Uterus (tissue), 4 donors: ENCODE measurements around the gene LRRC56. TPM values are rescaled to one million over a fixed set of nuclear protein-coding genes. Genes with fewer than 3 reads are reported as not detected.

Source experiments
- DNase-seq, 2 donors: peaks; one replicate each; pipeline ENCODE4 v3.0.0-alpha.2; 2019 to 2020
- H3K27ac ChIP-seq, 2 donors: fragments of 200-600 bp; sonication (generic); 1 replicate in 1 of 2; 2 replicates in 1 of 2; pipeline ENCODE4 v1.5.1; 2016 to 2018
- H3K27me3 ChIP-seq, 2 donors: fragments of 200-600 bp; sonication (generic); one replicate each; pipeline ENCODE4 v1.5.1; 2018 to 2019; ENCODE audit warnings: control low read depth in 1 of 2
- H3K36me3 ChIP-seq, 2 donors: fragments of 200-600 bp; sonication (generic); one replicate each; pipeline ENCODE4 v1.5.1; 2019; ENCODE audit warnings: control low read depth in 1 of 2
- H3K4me1 ChIP-seq, 2 donors: fragments of 200-600 bp; sonication (generic); one replicate each; pipeline ENCODE4 v1.5.1; 2018 to 2019; ENCODE audit warnings: control low read depth in 1 of 2
- H3K4me3 ChIP-seq, 2 donors: fragments of 200-600 bp; sonication (generic); 1 replicate in 1 of 2; 2 replicates in 1 of 2; pipeline ENCODE4 v1.5.1; 2018 to 2019; ENCODE audit warnings: mild to moderate bottlenecking in 1 of 2
- H3K9me3 ChIP-seq, 2 donors: fragments of 200-600 bp; sonication (generic); one replicate each; pipeline ENCODE4 v1.5.1; 2019; ENCODE audit warnings: control low read depth in 1 of 2
- POLR2A ChIP-seq, 2 donors: fragments of 450-650 bp; IDR thresholded peaks; one replicate each; pipeline ENCODE4 v1.6.1; 2016; ENCODE audit warnings: antibody characterized with exemption in 2 of 2, mild to moderate bottlenecking in 1 of 2, moderate library complexity in 1 of 2
- intact Hi-C: fragments of 100-400 bp; cut with DNase I; formaldehyde crosslinking; loops from one replicate; pipeline ENCODE4 v1.15.1; 2023; ENCODE audit warnings: low total_unique reads
- total RNA-seq, 4 donors: library from RNA; depleted of rRNA in 3 of 4; stranded (reverse); fragments of >200 nt in 3 of 4; gene quantifications; one replicate each; pipeline versions ENCODE4 v1.1.0 to v1.2.4, GENCODE V29; 2014 to 2023
- TF ChIP-seq, protein P1 (sequence below), 4 experiments: fragments of 200-600 bp in 2 of 4; fragments of 450-650 bp in 2 of 4; sonication (generic) in 2 of 4; IDR thresholded peaks; one replicate each; pipeline ENCODE4 v1.5.1; 2016 to 2019; ENCODE audit warnings: antibody characterized with exemption in 4 of 4, mild to moderate bottlenecking in 2 of 4, moderate library complexity in 1 of 4
- donor health status: DM: yes; HTN: yes; CAD: no.

The LRRC56 gene
- total RNA-seq, 4 donors from 2014 or later = 1.7 to 1.9 TPM; not detected in 2

DNA sequence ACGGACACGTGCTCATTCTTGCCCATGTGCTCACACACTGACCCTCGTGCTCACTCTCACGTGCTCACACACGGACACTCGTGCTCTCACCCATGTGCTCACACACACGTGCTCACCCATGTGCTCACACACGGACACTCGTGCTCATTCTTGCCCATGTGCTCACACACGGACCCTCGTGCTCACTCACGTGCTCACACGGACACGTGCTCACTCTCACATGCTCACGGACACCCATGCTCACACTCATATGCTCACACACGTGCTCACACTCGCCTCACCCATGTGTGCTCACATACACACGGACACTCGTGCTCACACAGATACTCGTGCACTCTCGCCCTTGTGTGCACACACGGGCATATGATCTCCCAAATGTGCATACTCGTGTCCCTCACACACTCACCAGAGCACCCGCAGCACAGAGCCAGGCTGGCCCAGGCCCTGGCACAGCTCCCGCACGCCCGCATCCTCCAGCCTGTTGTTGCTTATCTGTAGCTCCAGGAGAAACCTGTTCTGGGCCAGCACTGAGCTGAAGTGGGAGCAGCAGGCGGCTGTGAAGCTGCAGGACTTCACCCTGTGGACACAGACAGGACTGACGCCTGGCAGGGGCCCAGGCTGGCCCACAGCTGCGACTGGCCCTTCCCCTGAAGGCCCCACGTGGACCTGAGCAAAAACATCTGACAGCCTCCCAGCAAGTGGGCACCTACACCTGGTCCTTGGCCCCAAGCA lies 39.6 kb upstream of the LRRC56 start:
- no peaks in the 10 kb centered on the region for H3K27me3 ChIP-seq
- intact Hi-C loops = no loop called here
- no peaks in the 10 kb centered on the region for H3K36me3 ChIP-seq
- H3K27ac ChIP-seq = no peak overlapping the region
- H3K4me1 ChIP-seq = peaks cover 0 to 7% of the 10 kb centered on the region in 2 donors
- no peak for DNase-seq
- no peak overlapping the region for H3K4me3 ChIP-seq
- no peak for TF ChIP-seq POLR2A (IDR thresholded peaks at IDR 0.05)
- TF ChIP-seq, protein P1, sequence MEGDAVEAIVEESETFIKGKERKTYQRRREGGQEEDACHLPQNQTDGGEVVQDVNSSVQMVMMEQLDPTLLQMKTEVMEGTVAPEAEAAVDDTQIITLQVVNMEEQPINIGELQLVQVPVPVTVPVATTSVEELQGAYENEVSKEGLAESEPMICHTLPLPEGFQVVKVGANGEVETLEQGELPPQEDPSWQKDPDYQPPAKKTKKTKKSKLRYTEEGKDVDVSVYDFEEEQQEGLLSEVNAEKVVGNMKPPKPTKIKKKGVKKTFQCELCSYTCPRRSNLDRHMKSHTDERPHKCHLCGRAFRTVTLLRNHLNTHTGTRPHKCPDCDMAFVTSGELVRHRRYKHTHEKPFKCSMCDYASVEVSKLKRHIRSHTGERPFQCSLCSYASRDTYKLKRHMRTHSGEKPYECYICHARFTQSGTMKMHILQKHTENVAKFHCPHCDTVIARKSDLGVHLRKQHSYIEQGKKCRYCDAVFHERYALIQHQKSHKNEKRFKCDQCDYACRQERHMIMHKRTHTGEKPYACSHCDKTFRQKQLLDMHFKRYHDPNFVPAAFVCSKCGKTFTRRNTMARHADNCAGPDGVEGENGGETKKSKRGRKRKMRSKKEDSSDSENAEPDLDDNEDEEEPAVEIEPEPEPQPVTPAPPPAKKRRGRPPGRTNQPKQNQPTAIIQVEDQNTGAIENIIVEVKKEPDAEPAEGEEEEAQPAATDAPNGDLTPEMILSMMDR (IDR thresholded peaks at IDR 0.05) = no peak
- H3K9me3 ChIP-seq = no peaks in the 10 kb centered on the region

DNA sequence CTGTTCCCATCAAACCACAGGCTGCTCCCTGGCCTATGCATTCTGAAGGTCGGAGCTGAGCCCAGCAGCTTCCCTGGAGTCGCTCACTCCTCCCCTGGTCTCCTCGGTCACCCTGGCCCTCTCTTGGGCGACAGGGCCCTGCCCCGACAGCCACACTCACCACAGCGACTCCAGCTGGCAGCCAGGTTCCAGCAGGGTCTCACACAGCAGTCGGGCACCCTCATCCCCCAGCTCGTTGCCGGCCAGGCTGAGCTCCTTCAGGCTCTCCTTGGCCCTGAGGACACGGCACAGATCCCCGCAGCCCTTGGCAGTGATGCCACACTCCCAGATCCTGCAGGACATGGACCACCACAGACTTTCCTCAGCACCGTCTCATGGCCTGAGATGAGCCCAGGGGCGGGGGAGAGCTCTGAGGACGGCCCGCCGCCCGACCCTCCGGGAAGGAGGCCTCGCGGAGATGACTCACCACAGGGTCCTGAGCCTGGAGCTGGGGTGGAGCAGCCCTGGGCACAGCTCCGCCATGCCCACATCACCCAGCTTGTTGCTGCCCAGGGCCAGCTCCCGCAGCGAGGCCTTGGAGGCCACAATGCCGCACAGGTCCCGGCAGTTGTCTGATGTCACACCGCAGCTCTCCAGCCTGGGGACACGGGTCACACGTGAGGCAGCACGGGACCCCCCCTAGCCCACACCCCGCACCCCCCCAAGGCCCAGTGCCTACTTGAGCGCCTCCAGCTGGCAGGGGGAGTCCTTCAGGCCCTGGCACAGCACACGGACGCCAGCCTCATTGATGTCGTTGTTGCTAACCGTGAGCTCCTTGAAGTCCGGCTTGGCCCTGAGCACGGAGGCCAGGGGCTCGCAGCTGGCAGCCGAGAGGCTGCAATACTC lies 38.8 kb upstream of the LRRC56 start:
- TF ChIP-seq, protein P1 (IDR thresholded peaks at IDR 0.05) = no peak
- no peak for TF ChIP-seq POLR2A (IDR thresholded peaks at IDR 0.05)
- no peak overlapping the region for H3K4me3 ChIP-seq
- H3K9me3 ChIP-seq = no peaks in the 10 kb centered on the region
- H3K27me3 ChIP-seq = no peaks in the 10 kb centered on the region
- H3K36me3 ChIP-seq = no peaks in the 10 kb centered on the region
- H3K4me1 ChIP-seq = peaks cover 0 to 12% of the 10 kb centered on the region in 2 donors
- peak in 1 of 2 donors; percentile 16 for DNase-seq
- no peak overlapping the region for H3K27ac ChIP-seq
- intact Hi-C loops = no loop called here

DNA sequence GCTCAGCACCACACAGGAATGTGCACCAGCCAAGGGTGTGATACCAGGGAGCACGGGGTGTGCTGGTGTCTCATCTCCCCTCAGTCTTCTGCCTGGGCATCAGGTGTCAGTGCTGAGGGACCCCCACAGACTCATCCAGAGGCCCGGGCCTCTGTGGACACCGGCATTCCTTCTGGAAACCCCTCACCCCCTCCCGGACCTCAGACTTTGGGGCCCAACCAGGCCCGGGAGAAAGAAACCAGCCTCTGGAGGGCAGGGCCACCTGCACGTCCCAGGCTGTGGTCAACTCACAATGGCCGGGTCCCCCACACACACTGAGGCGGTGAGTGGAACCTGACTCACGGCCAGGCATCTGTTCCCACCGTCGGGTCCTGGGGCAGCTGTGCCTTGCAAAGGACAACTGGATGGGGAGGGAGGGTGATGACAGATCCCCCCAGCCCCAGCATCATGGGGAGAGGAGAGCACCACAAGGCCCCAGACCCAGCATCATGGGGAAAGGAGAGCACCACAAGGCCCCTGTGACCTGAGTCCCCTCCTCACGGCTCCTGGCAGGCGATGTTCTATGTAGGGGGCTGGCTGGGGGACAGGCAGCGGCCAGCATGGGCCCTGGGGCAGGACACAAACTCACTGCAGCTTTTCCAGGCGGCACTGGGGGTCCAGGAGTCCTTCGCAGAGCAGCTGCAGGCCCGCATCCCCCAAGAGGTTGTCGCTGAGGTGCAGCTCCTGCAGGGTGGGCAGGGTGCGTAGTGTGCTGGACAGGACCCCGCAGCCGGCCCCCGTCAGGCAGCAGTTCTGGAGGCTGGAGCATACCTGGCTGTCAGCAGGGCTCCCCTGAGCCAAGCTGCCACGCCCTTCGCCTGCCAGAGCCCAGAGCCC lies 37.9 kb upstream of the LRRC56 start:
- no peak for DNase-seq
- H3K9me3 ChIP-seq = no peaks in the 10 kb centered on the region
- H3K4me3 ChIP-seq = no peak overlapping the region
- peaks cover 0 to 15% of the 10 kb centered on the region in 2 donors for H3K4me1 ChIP-seq
- no peaks in the 10 kb centered on the region for H3K36me3 ChIP-seq
- TF ChIP-seq, protein P1 (IDR thresholded peaks at IDR 0.05) = no peak
- TF ChIP-seq POLR2A (IDR thresholded peaks at IDR 0.05) = no peak
- intact Hi-C loops = no loop called here
- no peaks in the 10 kb centered on the region for H3K27me3 ChIP-seq
- no peak overlapping the region for H3K27ac ChIP-seq

DNA sequence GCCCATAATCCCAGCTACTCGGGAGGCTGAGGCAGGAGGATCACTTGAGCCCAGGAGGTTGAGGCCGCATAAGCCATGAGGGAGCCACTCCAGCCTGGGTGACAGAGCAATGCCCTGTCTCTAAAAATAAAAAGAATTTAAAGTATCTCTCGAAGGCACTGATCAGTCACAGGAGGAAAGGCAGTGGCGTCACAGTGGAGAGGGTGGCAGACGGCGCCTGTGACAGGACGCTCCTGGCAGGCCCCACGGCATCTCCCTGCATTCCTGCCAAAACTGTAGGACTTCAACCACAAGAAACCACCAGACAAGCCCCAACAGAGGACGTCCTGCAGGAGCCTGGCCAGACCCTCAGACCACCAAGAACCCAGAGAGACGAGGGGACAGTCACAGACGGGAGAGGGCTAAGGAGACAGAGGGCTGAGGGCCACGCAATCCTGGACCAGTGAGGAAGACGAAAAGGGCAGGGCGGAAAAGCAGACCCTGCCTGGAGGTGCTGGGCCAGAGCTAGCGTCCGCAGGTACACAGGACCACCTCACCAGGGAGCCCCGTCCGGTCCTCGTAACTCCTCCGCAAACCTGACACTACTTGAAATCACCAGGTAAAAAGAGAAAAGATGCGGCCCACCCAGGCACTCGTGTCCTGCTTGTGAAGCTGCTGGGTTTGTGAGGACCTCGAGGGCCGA lies 36.2 kb upstream of the LRRC56 start:
- Histone ChIP-seq H3K27me3 (no peaks in the 10 kb centered on the region), H3K4me3 (no peak overlapping the region), H3K27ac (no peak overlapping the region), H3K9me3 (no peaks in the 10 kb centered on the region), H3K36me3 (no peaks in the 10 kb centered on the region), H3K4me1 (peaks cover 0 to 20% of the 10 kb centered on the region in 2 donors)
- TF ChIP-seq POLR2A (IDR thresholded peaks at IDR 0.05) = no peak
- TF ChIP-seq, protein P1 (IDR thresholded peaks at IDR 0.05) = no peak
- intact Hi-C loops = no loop called here
- DNase-seq = no peak
